ENCODE results near the gene CNGA2. TPM values are rescaled to one million over a fixed set of nuclear protein-coding genes. Genes with fewer than 3 reads are reported as not detected.
"Not testable (repeated sequence)": the region's sequence is repeated elsewhere in the genome, so short reads cannot be mapped to it uniquely, and the experiment has no call there.

Gene CNGA2
- total RNA-seq, 2 experiments from 2014 or later: not detected

GRCh38 chrX:151695583-151696340, 38.8 kb upstream of the CNGA2 start:
- POLR2A ChIA-PET: no interaction called here
- intact Hi-C loops (cut with DNase I, micrococcal nuclease): no loop called here

GRCh38 chrX:151697082-151697481, 37.5 kb upstream of the CNGA2 start:
- CTCF ChIA-PET; H3K27ac ChIP-seq (ENCODE audit: low read depth in 1 of 2, low read length in 2 of 2); H3K4me3 ChIP-seq (ENCODE audit: low read length); intact Hi-C loops (cut with DNase I, micrococcal nuclease); H3K27me3 ChIP-seq (ENCODE audit: control insufficient read depth in 1 of 2, insufficient read depth in 2 of 2, low read length in 2 of 2); H3K4me3 Mint-ChIP-seq; H3K9me3 Mint-ChIP-seq; H3K4me1 Mint-ChIP-seq (ENCODE audit: low read depth); POLR2A ChIA-PET; H3K36me3 Mint-ChIP-seq (ENCODE audit: low read depth); H3K27ac Mint-ChIP-seq; ATAC-seq (ENCODE audit: poor library complexity); H3K9me3 ChIP-seq (ENCODE audit: control insufficient read depth in 1 of 2, insufficient read depth in 1 of 2, low read length in 2 of 2); H3K4me1 ChIP-seq (ENCODE audit: insufficient read depth, low read length); DNase-seq; H3K36me3 ChIP-seq (ENCODE audit: insufficient read depth, low read length): not testable (repeated sequence)
- peaks cover 24% of the 10 kb centered on the region for H3K27me3 Mint-ChIP-seq

More at GRCh38 chrX:151695583-151696340, 38.8 kb upstream of the CNGA2 start:
- no peaks in the 10 kb centered on the region for H3K4me1 ChIP-seq (ENCODE audit: insufficient read depth, low read length)
- no peaks in the 10 kb centered on the region for H3K9me3 ChIP-seq (ENCODE audit: control insufficient read depth in 1 of 2, insufficient read depth in 1 of 2, low read length in 2 of 2)
- CTCF ChIA-PET: no interaction called here
- ATAC-seq (ENCODE audit: poor library complexity) (no peak), DNase-seq (no peak)
- Mint-ChIP-seq H3K4me1 (ENCODE audit: low read depth) (no peaks in the 10 kb centered on the region), H3K36me3 (ENCODE audit: low read depth) (no peaks in the 10 kb centered on the region), H3K27ac (no peak overlapping the region), H3K4me3 (no peak overlapping the region), H3K27me3 (peaks cover 24% of the 10 kb centered on the region), H3K9me3 (no peaks in the 10 kb centered on the region)
- no peaks in the 10 kb centered on the region for H3K36me3 ChIP-seq (ENCODE audit: insufficient read depth, low read length)
- no peak for TF ChIP-seq CTCF (IDR thresholded peaks at IDR 0.05)
- no peak overlapping the region for H3K4me3 ChIP-seq (ENCODE audit: low read length)
- no peak overlapping the region for H3K27ac ChIP-seq (ENCODE audit: low read depth in 1 of 2, low read length in 2 of 2)
- no peaks in the 10 kb centered on the region for H3K27me3 ChIP-seq (ENCODE audit: control insufficient read depth in 1 of 2, insufficient read depth in 2 of 2, low read length in 2 of 2)

GRCh38 chrX:151697522-151697921, 37.0 kb upstream of the CNGA2 start:
- no peaks in the 10 kb centered on the region for H3K9me3 ChIP-seq (ENCODE audit: control insufficient read depth in 1 of 2, insufficient read depth in 1 of 2, low read length in 2 of 2)
- H3K4me1 ChIP-seq (ENCODE audit: insufficient read depth, low read length): no peaks in the 10 kb centered on the region
- POLR2A ChIA-PET: no interaction called here
- Mint-ChIP-seq H3K36me3 (ENCODE audit: low read depth) (no peaks in the 10 kb centered on the region), H3K4me3 (no peak overlapping the region), H3K27me3 (peaks cover 24% of the 10 kb centered on the region), H3K27ac (no peak overlapping the region), H3K9me3 (no peaks in the 10 kb centered on the region), H3K4me1 (ENCODE audit: low read depth) (no peaks in the 10 kb centered on the region)
- H3K36me3 ChIP-seq (ENCODE audit: insufficient read depth, low read length): no peaks in the 10 kb centered on the region
- CTCF ChIA-PET: no interaction called here
- H3K27me3 ChIP-seq (ENCODE audit: control insufficient read depth in 1 of 2, insufficient read depth in 2 of 2, low read length in 2 of 2): no peaks in the 10 kb centered on the region
- TF ChIP-seq CTCF (IDR thresholded peaks at IDR 0.05): no peak
- intact Hi-C loops (cut with DNase I, micrococcal nuclease): no loop called here
- ATAC-seq (ENCODE audit: poor library complexity) (no peak), DNase-seq (no peak)
- no peak overlapping the region for H3K4me3 ChIP-seq (ENCODE audit: low read length)
- no peak overlapping the region for H3K27ac ChIP-seq (ENCODE audit: low read depth in 1 of 2, low read length in 2 of 2)

GRCh38 chrX:151698485-151698884, 36.1 kb upstream of the CNGA2 start:
- Mint-ChIP-seq H3K36me3 (ENCODE audit: low read depth) (no peaks in the 10 kb centered on the region), H3K9me3 (no peaks in the 10 kb centered on the region), H3K4me1 (ENCODE audit: low read depth) (no peaks in the 10 kb centered on the region), H3K4me3 (no peak overlapping the region), H3K27me3 (peaks cover 17% of the 10 kb centered on the region), H3K27ac (no peak overlapping the region)
- DNase-seq: no peak
- intact Hi-C loops (cut with DNase I, micrococcal nuclease): no loop called here
- TF ChIP-seq CTCF (IDR thresholded peaks at IDR 0.05): no peak
- H3K27me3 ChIP-seq (ENCODE audit: control insufficient read depth in 1 of 2, insufficient read depth in 2 of 2, low read length in 2 of 2): no peaks in the 10 kb centered on the region
- ATAC-seq (ENCODE audit: poor library complexity): no peak
- H3K36me3 ChIP-seq (ENCODE audit: insufficient read depth, low read length): no peaks in the 10 kb centered on the region
- no peaks in the 10 kb centered on the region for H3K9me3 ChIP-seq (ENCODE audit: control insufficient read depth in 1 of 2, insufficient read depth in 1 of 2, low read length in 2 of 2)
- no peak overlapping the region for H3K27ac ChIP-seq (ENCODE audit: low read depth in 1 of 2, low read length in 2 of 2)
- no peaks in the 10 kb centered on the region for H3K4me1 ChIP-seq (ENCODE audit: insufficient read depth, low read length)
- ChIA-PET POLR2A (no interaction called here), CTCF (no interaction called here)
- H3K4me3 ChIP-seq (ENCODE audit: low read length): no peak overlapping the region
